ENCODE measurements around the gene GNG13.
"Not testable (repeated sequence)": the region's sequence is repeated elsewhere in the genome, so short reads cannot be mapped to it uniquely, and the experiment has no call there.

The GNG13 gene

DNA sequence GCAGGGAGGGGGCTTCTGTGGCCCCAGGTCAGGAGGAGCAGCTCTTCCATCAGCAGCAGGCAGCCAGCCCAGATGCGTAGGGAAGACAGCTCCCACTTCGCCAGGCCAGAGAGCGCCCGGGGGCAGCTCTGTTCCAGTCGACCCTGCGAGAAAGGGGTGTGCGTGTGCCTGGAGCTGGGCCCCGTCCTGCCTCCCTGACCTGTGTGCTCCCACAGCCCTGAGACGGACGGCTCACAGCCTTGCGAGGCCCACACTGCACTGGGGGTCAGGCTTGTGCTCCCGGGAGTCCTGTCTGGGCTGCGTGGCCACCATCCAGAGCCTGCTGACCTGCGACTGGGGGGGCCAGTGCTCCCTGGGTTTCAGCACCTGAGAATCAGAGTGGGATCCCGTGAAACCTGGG lies 40.5 kb downstream of the GNG13 start:
- DNase-seq, result no peak

DNA sequence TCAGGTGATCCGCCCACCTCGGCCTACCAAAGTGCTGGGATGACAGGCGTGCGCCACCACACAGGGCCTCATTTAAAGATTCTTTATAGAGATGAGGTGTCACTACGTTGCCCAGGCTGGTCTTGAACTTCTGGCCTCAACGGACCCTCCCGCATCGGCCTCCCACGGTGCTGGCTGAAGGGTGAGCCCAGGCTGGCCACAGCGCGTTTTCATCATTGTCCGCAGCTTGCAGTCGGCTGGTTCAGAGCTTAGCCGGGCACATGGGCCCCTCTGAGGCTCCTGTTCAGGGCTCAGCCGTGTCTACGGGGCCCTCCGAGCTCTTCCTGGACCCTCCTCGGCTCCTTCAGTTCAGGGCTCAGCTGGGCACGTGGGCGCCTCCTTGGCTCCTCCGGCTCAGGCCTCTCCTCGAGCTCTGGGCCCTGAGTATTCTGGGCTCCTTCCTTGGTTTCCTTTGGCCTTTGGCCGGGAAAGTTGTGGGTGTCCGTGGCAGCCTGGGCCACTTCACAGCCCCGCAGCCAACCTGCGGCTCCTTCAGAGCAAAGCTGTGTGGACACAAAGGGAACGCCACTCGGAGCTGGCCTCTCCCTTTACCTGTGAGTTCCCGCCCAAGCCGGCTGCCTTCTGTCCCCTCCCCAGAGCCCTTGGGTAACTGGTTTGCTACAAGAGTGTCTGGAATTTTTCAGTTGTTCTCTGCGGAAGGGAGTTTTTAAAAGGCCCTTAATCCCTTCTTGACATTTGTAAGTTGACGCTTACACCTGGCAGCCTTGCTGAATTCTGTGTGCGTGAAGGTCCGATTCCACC lies 41.2 kb downstream of the GNG13 start:
- no peak for DNase-seq

DNA sequence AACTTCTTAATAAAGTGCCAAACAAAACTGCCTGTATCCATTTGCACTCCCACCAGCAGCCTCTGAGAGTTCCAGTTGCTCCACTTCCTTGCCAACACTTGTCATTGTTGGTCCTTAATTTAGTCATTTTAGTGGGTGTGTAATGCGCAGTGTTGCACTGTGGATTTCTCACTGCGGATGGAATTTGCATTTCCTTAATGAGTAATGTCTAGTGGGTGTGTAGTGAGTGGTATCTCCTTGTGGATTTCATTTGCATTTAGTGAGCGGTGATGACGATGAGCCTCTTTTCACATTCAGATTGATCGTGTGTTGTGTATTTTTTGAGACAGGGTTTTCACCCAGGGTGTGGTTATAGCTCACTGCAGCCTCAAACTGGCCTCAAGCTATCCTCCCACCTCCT lies 44.1 kb downstream of the GNG13 start:
- no peak for DNase-seq

DNA sequence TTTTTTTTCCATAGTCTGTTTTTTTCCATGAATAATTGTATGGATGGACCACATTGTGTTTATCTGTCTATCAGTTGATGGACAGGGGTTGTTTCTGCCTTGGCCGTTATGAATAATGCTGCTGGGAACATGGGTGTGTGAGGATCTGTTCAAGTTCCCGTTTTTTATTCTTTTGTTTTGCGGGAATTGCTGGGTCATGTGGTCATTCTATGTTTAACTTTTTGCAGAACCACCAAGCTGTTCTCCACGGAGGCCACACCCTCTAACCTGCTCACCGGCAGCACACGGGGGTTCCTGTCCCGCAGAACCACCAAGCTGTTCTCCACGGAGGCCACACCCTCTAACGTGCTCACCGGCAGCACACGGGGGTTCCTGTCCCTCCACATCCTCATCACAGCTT lies 45.9 kb downstream of the GNG13 start:
- no peak for DNase-seq

DNA sequence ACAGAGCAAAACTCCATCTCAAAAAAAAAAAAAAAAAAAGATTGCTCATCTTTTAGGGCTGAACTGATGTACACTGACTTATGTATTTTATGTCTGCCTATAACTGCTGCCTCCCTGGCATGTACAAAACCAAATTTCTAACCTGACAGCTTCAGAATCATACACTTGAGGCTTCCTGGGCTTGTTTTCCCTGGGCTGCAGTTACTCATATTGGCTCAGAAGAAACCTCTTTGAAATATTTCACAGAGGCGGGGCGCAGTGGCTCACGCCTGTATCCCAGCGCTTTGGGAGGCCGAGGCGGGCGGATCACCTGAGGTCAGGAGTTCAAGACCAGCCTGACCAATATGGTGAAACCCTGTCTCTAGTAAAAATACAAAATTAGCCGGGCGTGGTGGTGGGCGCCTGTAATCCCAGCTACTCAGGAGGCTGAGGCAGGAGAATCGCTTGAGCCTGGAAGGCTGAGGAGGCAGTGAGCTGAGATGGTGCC lies 46.4 kb downstream of the GNG13 start:
- DNase-seq, result not testable (repeated sequence)

DNA sequence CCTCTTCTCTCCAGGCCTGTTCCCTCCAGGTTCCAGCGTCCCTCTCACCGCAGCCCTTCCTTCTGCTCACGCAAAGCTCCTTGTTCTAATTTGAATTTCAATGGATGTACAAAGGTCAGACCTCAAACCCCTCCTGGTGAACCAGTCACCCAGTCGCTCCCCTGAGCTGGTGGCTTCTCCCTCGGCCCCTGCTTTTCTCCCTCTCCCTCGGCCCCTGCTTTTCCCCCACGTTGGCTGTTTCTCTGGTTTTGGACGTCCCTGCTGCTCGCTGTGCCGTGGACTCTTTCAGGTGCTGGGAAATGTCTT lies 48.6 kb downstream of the GNG13 start:
- DNase-seq, result no peak

DNA sequence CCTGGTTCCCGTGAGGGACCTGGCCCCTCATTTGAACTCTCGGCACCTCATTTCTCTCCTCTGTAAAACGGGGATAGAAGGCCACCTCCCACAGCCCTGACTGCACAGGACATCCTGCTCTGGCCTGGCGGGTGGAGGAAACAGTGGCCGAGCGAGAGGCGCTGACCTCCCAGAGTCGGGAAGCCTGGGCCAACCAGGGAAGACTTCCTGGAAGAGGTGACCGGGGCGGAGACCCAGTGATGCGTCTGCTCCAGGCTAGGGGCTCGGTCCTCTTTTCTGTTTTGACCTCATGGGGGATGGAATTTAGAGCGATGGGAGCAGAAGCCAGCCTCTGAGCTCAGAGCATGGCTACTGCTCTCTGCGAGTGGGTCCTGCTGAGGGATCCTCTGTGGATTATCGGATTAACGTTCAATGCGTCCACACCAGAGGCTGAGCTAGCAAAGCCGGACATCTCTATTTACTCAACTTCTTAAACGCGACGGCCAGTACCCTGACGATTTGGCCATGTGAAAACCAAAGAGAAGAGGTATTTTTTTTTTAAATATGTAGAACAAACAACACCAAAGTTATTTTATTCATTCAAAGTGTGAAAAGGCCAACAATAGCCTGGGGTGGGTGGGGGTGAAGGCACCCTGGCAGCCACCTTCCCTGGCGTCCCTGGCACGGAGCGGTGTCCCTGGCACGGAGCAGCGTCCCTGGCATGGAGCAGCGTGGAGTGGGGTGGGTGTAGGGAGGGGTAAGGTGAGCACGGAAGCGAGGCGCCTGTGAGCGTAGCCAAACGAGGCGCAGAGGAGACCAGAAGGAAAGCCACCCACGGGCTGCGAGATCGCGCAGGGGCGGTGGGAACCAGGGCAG lies 49.2 kb downstream of the GNG13 start:
- no peak for DNase-seq

DNA sequence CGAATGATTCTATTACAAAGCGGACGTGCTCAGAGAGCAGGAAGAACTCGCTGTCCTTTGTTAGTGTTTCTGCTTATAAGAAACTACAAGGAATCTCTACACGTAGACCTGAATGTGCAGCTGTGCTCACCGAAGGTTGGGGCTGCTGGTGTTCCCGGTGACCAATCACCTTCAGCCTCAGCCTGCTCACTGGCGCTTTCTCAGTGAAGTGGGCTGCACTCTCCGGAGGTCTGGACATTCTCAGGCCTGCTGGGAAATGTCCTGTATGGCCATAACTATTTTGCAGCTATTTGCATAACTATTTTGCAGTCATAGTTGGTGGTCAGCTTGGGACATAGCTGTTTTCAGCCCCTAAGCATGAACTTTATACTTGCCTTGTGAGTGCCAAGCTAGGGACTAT lies 50.0 kb downstream of the GNG13 start:
- no peak for DNase-seq

DNA sequence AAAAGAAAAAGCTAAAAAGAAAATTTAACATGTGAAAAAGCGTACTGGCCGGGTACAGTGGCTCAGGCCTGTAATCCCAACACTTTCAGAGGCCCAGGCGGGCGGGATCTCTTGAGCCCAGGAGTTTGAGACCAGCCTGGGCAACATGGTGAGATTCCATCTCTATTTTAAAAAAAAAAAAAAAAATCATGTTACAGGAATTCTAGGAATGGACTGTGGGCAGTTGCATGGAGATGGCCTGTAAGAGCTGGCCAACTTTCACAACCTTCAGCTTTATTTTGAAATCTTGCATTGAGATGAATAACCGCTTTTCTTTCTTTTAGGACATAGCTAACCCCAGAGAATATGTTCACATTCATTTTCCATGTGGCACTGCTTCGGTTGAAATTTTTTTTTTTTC lies 51.5 kb downstream of the GNG13 start:
- DNase-seq, result no peak

Measured in CD4-positive, alpha-beta T cell treated with Interleukin-15 for 1 hour (primary cell).